PC-3 (cell line): ENCODE data around the gene CNTNAP2. TPM values are rescaled to one million over a fixed set of nuclear protein-coding genes. Genes with fewer than 3 reads are reported as not detected.

Source experiments
- ATAC-seq: fragments of 200-7000 bp; cut with Tn5 transposase; 2 replicates; pipeline ENCODE4 v1.9.1; 2020; ENCODE audit warnings: mild to moderate bottlenecking, moderate library complexity
- BruUV-seq: library from RNA; stranded (reverse); fragments of 400-500 nt; replicated peaks from 2 replicates; lab custom pipeline; 2021; lab: Mats Ljungman, UMichigan
- CTCF ChIA-PET: fragments of 300-600 bp; sonication (Branson Sonifier 250); formaldehyde crosslinking; loops from one replicate; lab custom pipeline; 2022; ENCODE audit warnings: antibody characterized with exemption; lab: Charles Lee
- POLR2A ChIA-PET: fragments of 300-600 bp; sonication (Branson Sonifier 250); formaldehyde crosslinking; loops from one replicate; lab custom pipeline; 2022; ENCODE audit warnings: antibody characterized with exemption; ENCODE audit not compliant: unreplicated experiment; lab: Charles Lee
- DNase-seq: peaks from one replicate; pipeline ENCODE4 v3.0.0-alpha.2; 2015
- H2AFZ ChIP-seq: fragments of 300-600 bp; sonication (generic); 2 replicates; pipeline ENCODE4 v1.6.0; 2016; ENCODE audit warnings: antibody characterized with exemption, low read length
- H3F3A ChIP-seq: fragments of 300-600 bp; sonication (generic); one replicate; pipeline ENCODE4 v1.6.0; 2017; ENCODE audit warnings: antibody characterized with exemption, low read length, control low read depth, mild to moderate bottlenecking; ENCODE audit not compliant: unreplicated experiment
- H3K27ac ChIP-seq: fragments of 300-600 bp; sonication (generic); 2 replicates; pipeline ENCODE4 v1.5.1; 2016; ENCODE audit warnings: mild to moderate bottlenecking, low read length
- H3K27me3 ChIP-seq: fragments of 300-600 bp; sonication (generic); 2 replicates; pipeline ENCODE4 v1.6.1; 2016; ENCODE audit warnings: low read length, mixed read lengths
- H3K36me3 ChIP-seq: fragments of 300-600 bp; sonication (generic); 2 replicates; pipeline ENCODE4 v1.6.1; 2016; ENCODE audit warnings: low read depth, mixed run types, low read length, mixed read lengths
- H3K4me1 ChIP-seq: fragments of 300-600 bp; sonication (generic); 2 replicates; pipeline ENCODE4 v1.5.1; 2016; ENCODE audit warnings: low read length; ENCODE audit not compliant: insufficient read depth
- H3K4me2 ChIP-seq: fragments of 300-600 bp; sonication (generic); 2 replicates; pipeline ENCODE4 v1.6.0; 2016; ENCODE audit warnings: low read length
- H3K4me3 ChIP-seq: fragments of 300-600 bp; sonication (generic); 2 replicates; pipeline ENCODE4 v1.5.1; 2016; ENCODE audit warnings: mild to moderate bottlenecking, low read length, mixed read lengths
- H3K79me2 ChIP-seq: fragments of 300-600 bp; sonication (generic); 2 replicates; pipeline ENCODE4 v1.6.1; 2017; ENCODE audit warnings: low read length, mixed read lengths
- H3K9ac ChIP-seq: fragments of 300-600 bp; sonication (generic); 2 replicates; pipeline ENCODE4 v1.6.0; 2016; ENCODE audit warnings: mild to moderate bottlenecking, low read length
- H3K9me2 ChIP-seq: fragments of 300-600 bp; sonication (generic); replicated peaks from 2 replicates; pipeline ENCODE4 v1.6.1; 2016; ENCODE audit warnings: mixed run types, low read length, mixed read lengths
- H3K9me3 ChIP-seq: fragments of 300-600 bp; sonication (generic); 2 replicates; pipeline ENCODE4 v1.6.1; 2016; ENCODE audit warnings: low read length, mixed read lengths
- H4K20me1 ChIP-seq: fragments of 300-600 bp; sonication (generic); 2 replicates; pipeline ENCODE4 v1.6.1; 2016; ENCODE audit warnings: low read length, mixed read lengths
- CTCF ChIP-seq: fragments of 300-600 bp; sonication (generic); conservative IDR thresholded peaks from 2 replicates; pipeline ENCODE4 v1.5.1; 2017; ENCODE audit warnings: antibody characterized with exemption, low read depth, mild to moderate bottlenecking, low read length
- EZH2 ChIP-seq: fragments of 300-600 bp; sonication (generic); IDR thresholded peaks from one replicate; pipeline ENCODE4 v1.6.1; 2017; ENCODE audit warnings: antibody characterized with exemption, mild to moderate bottlenecking, low read length; ENCODE audit not compliant: unreplicated experiment
- EZH2phosphoT487 ChIP-seq: fragments of 300-600 bp; sonication (generic); IDR thresholded peaks from 2 replicates; pipeline ENCODE4 v1.6.1; 2018; ENCODE audit warnings: mild to moderate bottlenecking, antibody characterized with exemption, low read length, borderline replicate concordance
- intact Hi-C: fragments of 100-400 bp; cut with micrococcal nuclease; formaldehyde crosslinking; loops from 2 replicates; pipeline ENCODE4 v1.9.0; 2023
- total RNA-seq: library from RNA; depleted of rRNA; stranded (reverse); fragments of >200 nt; gene quantifications from 2 replicates; pipeline ENCODE4 v1.2.3, GENCODE V29; 2014

Gene CNTNAP2
- total RNA-seq, 1 experiment from 2014 or later = 1.5 TPM

GRCh38 chr7:148026713-148027112 lies 1910.1 kb downstream of the CNTNAP2 start:
- ChIA-PET CTCF (no interaction called here), POLR2A (no interaction called here)
- Histone ChIP-seq H3K9me2 (no peaks in the 10 kb centered on the region), H3F3A (no peaks in the 10 kb centered on the region), H3K27me3 (no peaks in the 10 kb centered on the region), H3K9ac (no peak overlapping the region), H4K20me1 (no peaks in the 10 kb centered on the region), H2AFZ (no peak overlapping the region), H3K4me3 (no peak overlapping the region), H3K9me3 (no peaks in the 10 kb centered on the region), H3K4me2 (no peak overlapping the region), H3K36me3 (no peaks in the 10 kb centered on the region), H3K27ac (no peak overlapping the region), H3K4me1 (no peaks in the 10 kb centered on the region), H3K79me2 (no peaks in the 10 kb centered on the region)
- DNase-seq = no peak
- BruUV-seq = no TSS peak
- intact Hi-C loops = no loop called here
- no peak for ATAC-seq
- TF ChIP-seq EZH2phosphoT487 = no peak
- TF ChIP-seq CTCF = no peak
- TF ChIP-seq EZH2 = no peak

GRCh38 chr7:148028165-148028564 lies 1911.6 kb downstream of the CNTNAP2 start:
- Histone ChIP-seq H2AFZ (no peak overlapping the region), H3K27ac (no peak overlapping the region), H3K9me3 (no peaks in the 10 kb centered on the region), H3K27me3 (no peaks in the 10 kb centered on the region), H4K20me1 (no peaks in the 10 kb centered on the region), H3K36me3 (no peaks in the 10 kb centered on the region), H3K4me3 (no peak overlapping the region), H3K4me2 (no peak overlapping the region), H3K9ac (no peak overlapping the region), H3K9me2 (no peaks in the 10 kb centered on the region), H3K79me2 (no peaks in the 10 kb centered on the region), H3K4me1 (no peaks in the 10 kb centered on the region), H3F3A (no peaks in the 10 kb centered on the region)
- BruUV-seq = no TSS peak
- intact Hi-C loops = no loop called here
- no peak for ATAC-seq
- DNase-seq = no peak
- no peak for TF ChIP-seq EZH2phosphoT487
- TF ChIP-seq EZH2 = no peak
- no peak for TF ChIP-seq CTCF
- ChIA-PET POLR2A (no interaction called here), CTCF (no interaction called here)

GRCh38 chr7:148031019-148031418 lies 1914.4 kb downstream of the CNTNAP2 start:
- no peaks in the 10 kb centered on the region for H3K27me3 ChIP-seq
- H3K4me2 ChIP-seq = no peak overlapping the region
- H3K4me1 ChIP-seq = no peaks in the 10 kb centered on the region
- H3K4me3 ChIP-seq = no peak overlapping the region
- no peak for ATAC-seq
- no TSS peak for BruUV-seq
- no peaks in the 10 kb centered on the region for H3K36me3 ChIP-seq
- no peaks in the 10 kb centered on the region for H3K9me2 ChIP-seq
- no peak for DNase-seq
- H3F3A ChIP-seq = no peaks in the 10 kb centered on the region
- H3K79me2 ChIP-seq = no peaks in the 10 kb centered on the region
- no peak for TF ChIP-seq CTCF
- no peak for TF ChIP-seq EZH2phosphoT487
- no peak for TF ChIP-seq EZH2
- no peaks in the 10 kb centered on the region for H4K20me1 ChIP-seq
- CTCF ChIA-PET = no interaction called here
- POLR2A ChIA-PET = no interaction called here
- intact Hi-C loops = no loop called here
- no peak overlapping the region for H3K9ac ChIP-seq
- H3K9me3 ChIP-seq = no peaks in the 10 kb centered on the region
- H2AFZ ChIP-seq = no peak overlapping the region
- no peak overlapping the region for H3K27ac ChIP-seq
